ENCODE data around the gene UCHL5.
A peak's percentile ranks its signal among the peaks of the same experiment; 100 is the strongest.
"Not testable (repeated sequence)": the region's sequence is repeated elsewhere in the genome, so short reads cannot be mapped to it uniquely, and the experiment has no call there.

The UCHL5 gene

DNA sequence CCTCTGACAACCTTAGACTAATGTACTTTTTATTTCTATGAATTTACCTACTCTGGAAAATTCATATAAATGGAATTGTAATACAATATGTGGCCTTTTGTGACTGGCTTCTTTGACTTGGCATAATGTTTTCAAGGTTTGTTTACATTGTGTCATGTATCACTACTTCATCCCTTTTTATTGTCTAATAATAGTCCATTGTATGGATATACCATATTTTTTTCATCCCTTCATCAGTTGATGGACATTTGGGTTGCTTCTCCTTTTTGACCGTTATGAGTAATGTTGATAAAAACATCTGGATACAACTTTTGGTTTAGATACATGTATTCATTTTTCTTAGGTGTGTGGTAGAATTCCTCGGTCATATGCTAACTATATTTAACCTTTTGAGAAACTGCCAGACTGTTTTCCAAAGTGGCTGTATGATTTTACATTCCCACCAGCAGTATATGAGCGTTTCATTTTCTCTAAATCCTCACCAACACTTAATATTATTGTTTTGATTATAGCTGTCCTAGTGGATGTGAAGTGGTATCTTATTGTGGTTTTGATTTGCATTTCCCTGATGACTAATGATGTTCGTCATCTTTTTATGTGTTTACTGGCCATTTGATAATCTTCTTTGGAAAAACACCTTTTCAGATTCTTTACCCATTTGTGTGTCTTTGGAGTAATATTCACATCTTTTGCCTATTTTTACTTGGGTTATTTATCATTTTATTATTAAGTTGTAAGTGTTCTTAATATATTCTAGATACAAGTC lies 3.7 kb upstream of the UCHL5 start:
- DNase-seq: no peak

DNA sequence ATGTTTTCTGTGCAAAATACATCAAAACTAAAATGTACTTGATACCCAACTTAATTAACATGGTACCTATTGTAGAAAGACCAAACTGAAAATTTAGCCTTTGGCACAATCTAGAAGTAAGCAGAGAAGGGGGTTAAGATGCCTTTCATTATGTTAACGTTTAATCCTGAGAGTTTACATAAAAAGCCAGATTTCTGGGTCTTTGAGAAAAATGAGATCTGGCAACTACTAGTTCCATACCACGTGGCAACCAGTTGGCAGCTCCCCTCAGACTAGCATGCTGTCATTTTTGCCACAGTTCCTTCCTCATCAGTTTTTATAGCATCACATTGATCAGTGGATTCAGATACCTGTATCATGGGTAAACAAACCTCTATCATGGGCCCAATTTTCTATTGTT lies 1.8 kb upstream of the UCHL5 start:
- peak; percentile 12 for DNase-seq

DNA sequence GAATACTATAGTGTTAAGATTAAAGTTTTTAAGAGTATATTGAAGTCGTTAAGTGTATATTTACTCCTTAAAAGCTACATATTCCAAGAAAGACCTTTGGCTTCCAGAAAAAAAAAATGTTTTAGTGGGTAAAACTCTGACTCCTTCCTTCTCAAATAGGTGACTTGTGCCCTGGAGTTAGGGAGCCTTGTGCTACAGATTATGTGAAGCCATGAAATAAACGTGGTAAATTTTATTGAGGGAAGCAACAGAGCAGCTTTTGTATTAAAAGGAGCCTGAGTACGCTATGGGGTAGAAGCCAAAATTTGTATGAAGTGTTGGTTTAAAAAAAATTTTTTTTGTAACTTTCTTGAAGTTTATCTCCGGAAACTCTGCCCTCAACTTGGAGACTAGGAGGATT lies 1.2 kb upstream of the UCHL5 start:
- DNase-seq: no peak

DNA sequence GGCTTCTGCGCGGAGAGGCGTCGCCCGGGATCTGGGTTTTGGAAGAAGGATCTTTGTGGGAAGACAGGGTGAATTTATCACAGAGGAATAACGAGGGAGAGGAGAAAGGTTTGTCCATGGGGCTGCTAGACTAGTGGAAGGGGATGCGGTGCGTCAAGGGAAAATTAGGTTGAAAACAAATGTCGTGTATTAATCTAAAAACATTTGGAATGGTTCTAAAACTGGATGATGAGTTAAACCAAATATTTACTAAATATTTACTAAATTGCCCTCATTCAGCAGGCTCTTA lies 899 bp upstream of the UCHL5 start:
- DNase-seq: no peak

DNA sequence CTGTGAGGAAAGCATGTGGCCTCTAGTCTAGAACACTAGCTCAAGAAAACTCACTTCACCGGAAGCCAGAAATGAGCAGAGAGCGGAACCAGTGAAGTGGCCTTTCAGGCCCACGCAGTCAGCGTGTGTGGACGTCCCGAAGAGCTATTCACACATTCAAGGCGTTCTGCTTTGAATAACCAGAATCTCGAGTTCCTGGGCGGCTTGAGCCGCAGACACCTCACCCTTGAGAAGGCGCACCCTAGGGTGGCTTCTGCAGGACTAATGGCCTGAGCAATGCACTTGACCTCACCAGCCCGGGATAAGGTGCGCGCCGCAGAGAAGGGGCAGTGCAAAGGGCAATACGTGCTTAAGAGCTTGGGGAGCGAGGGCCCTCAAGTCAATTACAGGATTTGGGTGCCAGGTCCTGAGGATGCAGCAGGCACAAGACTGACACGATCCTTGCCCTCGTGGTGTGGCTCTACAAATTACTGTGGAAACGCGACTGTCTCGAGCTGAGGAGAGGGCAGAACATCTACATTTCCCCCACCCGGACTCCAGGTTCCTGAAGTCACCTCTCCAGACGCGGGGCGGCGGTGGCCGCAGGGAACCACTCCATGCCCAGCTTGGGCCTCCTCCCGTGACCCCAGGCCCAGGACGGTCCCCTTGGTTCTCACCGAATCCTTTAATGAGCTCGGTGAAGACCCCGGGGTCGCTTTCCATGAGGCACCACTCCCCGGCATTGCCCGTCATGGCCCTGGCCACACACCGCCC lies 455 bp downstream of the UCHL5 start:
- DNase-seq: peak; percentile 36

DNA sequence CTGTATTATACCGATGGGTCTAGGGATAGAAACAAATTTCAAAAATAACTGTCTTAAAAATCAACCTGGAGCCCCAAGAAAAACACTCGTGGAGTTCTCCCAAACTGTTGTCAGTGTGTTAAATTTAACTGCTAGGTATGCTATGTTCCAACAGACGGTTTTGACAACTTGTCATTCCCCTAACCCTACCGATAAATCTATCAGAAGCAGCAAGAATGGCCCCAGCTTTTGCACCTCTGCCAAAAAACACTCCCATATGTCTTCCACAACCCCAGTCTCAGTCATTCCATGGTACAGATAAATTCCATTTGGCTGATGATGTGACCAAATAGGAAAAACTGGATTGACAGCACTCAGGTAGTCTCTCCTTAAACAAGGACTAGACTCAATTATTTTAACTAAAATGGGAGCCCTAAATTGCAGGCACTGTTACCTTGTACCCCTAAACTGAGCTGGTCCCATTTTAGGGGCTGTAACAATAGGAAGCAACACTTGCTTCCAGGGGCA lies 4.9 kb downstream of the UCHL5 start:
- DNase-seq: no peak

DNA sequence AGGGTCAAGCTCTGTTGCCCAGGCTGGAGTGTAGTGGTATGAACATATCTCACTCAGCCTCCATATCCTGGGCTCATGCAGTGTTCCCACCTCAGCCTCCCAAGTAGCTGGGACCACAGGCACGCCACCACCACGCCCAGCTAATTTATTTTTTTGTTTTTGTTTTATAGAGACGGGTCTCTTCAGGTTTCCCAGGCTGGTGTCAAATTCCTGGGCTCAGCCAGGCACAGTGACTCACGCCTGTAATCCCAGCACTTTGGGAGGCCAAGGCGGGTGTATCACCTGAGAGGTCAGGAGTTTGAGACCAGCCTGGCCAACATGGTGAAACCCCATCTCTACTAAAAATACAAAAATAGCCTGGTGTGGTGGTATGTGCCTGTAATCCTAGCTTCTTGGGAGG lies 10.2 kb downstream of the UCHL5 start:
- not testable (repeated sequence) for DNase-seq

DNA sequence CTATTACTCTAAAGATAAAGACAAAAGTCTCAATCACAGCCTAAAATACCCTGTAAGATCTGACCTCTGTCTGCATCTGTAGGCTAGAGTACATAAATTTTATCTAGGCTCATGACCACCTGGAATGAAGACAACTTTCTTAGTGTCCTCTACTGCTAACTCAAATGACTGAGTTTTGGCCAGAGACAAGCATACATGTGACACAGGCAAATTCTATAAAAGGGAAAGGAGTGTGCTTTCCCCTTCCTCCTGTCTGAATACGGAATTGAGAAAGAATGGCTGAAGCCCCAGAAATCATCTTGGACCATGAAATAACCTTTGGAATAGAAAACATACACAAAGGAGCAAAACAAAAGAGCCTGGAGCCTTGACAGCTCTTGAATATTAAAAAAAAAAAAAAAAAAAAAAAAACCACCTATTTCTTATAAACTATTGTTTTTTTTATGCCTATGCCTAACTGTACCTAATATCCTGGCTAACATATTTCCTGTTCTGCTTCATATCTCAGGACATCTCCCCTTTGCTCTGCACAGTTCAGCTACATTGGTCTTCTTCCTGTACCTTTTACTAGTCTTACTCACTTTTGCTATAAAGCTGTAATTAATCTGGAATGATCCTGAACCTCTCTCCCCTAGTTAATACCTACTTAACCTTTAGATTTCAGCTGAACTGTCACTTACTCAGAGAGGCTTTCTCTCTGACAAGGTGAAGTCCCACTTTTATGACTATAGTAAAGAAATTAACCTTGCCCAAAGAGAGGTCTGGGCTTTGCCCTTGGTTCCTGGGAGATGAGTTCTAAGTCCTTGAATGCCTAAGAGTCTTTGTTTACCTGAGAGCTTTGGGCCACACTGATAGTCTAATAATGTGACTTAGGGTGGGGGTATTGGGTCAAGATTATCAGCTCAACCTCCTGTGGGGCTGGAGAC lies 16.1 kb downstream of the UCHL5 start:
- DNase-seq: no peak

DNA sequence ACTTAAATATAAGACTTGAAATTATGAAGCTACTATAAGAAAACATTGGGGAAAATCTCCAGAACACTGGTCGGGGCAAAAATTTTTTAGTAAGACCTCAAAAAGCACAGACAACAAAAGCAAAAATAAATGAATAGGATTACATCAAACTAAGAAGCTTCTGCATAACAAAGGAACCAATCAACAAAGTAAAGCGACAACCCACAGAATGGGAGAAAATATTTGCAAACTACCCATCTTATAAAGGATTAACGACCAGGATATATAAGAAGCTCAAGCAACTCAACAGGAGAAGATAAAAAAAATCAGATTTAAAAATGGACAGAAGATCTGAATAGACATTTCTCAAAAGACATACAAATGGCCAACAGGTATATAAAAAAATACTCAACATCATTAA lies 19.1 kb downstream of the UCHL5 start:
- no peak for DNase-seq

DNA sequence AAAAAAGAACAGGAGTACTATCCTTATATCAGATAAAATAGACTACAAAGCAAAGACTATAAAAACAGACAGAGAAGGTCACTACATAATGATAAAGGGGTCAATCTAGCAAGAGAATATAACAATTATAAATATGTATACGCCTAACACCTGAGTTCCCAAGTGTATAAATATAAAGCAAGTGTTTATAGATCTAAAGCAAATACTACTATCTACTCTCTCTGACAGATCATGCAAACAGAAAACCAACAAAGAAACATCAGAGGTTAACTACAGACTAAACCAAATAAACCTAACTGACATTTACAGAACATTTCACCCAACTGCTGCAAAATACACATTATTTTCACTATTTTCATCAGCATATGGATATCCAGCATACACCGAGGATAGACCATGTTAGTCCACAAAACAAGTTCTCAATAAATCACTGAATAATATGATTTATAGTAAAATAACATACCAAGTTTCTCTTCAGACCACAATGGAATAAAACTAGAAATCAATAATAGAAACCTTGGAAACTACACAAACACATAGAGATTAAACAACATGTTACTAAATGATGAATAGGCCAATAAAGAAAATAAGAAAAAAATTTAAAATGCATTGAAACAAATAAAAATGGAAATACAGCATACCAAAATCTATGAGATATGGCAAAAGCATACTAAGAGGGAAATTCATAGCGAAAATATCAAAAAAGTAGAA lies 22.7 kb downstream of the UCHL5 start:
- no peak for DNase-seq

DNA sequence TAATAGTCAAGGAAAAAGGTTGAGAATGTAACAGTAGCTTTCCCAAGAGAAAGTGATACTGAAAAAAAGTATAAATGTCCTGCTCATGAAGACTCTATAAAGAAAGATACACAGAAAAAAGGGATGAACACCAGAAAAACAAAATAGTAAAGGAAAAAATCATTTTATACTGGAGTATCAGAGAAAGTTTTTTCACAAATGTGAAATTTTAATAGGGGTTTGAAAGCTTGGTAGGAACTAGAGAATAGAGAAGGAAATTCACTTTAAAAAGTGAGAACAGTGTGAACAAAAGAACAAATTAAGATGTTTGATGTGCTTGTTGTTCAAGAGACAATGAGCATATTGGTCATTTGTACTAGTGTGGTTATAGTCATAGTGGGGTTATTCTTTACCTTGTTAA lies 25.6 kb downstream of the UCHL5 start:
- no peak for DNase-seq

DNA sequence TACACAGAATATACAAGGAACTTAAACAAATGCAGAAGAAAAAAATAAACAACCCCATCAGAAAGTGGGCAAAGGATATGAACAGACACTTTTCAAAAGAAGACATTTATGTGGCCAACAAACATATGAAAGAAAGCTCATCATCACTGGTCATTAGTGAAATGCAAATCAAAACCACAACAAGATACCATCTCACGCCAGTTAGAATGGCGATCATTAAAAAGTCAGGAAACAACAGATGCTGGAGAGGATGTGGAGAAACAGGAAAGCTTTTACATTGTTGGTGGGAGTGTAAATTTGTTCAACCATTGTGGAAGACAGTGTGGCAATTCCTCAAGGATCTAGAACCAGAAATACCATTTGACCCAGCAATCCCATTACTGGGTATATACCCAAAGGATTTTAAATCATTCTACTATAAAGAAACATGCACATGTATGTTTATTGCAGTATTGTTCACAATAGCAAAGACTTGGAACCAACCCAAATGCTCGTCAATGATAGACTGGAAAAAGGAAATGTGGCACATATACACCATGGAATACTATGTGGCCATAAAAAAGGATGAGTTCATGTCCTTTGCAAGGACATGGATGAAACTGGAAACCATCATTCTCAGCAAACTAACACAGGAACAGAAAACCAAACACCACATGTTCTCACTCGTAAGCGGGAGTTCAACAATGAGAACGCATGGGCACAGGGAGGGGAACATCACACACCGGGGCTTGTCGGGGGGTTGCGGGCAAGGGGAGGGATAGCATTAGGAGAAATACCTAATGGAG lies 26.3 kb downstream of the UCHL5 start:
- not testable (repeated sequence) for DNase-seq

DNA sequence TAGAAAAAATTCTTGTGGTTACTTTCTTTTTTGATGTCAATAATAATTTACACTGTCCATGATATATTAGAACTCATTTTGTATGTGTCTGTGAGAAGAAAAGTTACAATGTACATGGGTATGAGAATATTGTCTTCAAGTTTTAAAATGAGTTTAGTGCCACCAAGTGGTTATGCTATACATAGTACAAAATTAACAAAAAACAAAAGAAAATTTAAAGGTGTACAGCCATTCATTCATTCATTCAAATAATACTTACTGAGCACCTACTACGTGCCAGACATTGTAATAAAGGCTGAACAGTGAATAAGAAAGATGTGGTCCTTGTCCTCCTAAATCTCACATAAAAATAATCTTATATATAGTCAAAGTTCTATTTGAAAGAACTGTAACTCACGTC lies 27.7 kb downstream of the UCHL5 start:
- peak; percentile 20 for DNase-seq

DNA sequence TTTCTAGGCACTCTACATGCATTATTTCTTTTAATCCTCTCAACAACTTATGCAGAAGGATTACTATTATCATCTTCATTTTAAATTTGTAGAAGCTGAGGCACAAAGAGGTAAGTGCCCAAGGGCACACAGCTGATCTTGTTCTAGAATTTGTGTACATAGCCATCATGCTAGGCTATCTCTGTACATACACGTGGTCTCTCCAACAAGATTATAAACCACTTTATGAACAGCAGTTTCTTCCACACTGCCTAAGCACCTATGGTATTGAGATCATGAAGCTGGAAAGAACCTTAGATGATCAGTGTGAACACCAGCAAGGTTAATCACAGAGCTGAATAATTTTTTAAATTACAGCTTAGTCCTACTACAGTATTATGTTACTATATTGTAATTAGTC lies 28.9 kb downstream of the UCHL5 start:
- DNase-seq: no peak

DNA sequence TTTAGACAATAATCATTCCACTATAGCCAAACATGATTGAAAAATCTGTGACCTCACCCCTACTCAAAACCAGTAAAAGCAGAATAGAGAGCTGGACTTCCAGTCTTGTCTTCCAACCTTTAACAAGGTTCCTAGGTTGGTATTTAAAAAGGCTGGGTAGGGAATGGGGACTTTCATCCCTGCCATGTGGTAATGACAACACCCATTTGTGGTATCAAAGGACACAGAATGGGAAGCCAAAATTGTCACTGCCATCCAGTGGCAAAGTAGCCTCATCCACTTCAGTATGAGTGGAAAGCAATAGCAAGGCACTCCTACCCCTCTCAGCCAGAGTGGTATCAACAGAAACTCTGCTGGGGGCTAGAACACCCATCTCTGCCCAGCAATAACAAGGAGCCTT lies 33.9 kb downstream of the UCHL5 start:
- no peak for DNase-seq

DNA sequence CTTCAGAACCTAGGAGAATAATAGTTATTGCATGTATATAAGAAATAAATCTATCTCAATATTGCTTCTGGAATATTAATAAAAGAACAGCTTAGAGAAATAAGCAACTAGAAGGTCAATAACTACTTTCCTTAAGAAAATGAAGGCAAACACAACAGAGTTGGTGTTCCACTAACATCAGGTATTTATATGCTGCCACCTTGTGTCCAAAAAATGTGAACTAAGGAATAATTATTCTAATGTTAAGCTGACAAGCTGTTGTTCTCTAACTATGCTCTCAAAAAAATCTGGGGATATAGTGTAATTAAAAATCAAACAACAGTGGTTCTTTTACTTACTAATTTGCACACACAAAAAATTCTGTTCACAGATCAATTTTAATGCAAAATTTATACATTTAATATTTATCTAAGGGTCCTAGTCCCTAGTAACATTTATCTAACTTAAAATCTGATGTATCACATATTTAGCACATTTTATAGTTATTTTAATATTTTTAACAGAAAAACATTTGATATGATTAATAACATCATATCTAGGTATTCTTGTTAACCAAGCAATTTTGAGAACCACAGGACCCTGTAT lies 39.6 kb downstream of the UCHL5 start:
- peak; percentile 58 for DNase-seq

DNA sequence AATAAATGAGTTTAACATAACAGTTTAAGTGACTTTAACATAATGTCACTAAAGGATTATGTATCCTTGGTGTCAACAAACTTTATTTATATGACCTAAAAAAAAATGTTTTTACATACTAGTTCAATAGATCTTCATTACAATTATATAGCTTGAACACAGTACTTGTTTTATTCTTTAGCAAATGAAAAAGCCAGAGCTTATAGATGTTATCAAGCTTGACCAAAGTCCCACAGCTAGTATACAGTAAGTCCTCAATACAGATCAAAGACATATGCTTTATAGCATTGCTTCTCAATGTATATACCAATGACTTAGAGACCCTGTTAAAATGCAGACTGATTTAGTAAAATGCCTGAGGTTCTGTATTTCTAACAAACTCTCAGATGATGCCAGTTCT lies 42.4 kb downstream of the UCHL5 start:
- DNase-seq: no peak

DNA sequence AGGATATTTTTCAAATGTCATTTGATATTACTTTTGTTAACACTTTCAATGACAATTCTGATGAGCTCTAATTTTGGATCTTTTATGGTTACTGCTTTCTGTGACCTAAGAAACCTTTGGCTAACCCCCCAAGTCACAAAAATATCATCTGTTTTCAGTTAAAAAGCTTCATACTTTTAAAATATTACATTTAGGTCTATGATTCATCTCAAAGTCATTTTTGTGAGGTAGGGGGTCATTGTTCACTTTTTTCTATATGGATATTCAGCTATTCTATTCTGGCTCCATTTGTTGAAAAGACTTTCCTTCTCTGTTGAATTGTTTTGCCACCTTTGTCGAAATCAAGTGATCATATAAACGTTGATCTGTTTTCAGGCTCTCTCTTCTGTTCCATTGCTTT lies 44.8 kb downstream of the UCHL5 start:
- peak; percentile 72 for DNase-seq

DNA sequence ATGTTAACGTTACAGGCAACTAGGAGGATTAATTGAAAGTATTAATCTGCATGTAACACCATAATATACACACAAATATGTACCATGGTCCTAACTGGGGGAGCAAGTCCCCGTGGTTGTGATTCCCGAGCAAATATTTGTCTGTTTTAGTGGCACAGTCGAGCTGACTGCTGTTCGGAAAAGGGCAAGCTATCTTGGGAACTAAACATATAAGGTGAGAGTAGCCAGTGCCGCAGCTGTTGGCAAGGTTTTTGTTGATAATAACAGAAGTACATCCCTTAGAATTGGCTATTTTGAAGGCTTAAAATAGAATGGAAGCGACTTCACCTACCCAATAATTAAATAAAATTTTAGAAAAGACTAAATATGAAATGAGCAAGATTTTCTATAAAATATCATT lies 45.5 kb downstream of the UCHL5 start:
- DNase-seq: no peak

DNA sequence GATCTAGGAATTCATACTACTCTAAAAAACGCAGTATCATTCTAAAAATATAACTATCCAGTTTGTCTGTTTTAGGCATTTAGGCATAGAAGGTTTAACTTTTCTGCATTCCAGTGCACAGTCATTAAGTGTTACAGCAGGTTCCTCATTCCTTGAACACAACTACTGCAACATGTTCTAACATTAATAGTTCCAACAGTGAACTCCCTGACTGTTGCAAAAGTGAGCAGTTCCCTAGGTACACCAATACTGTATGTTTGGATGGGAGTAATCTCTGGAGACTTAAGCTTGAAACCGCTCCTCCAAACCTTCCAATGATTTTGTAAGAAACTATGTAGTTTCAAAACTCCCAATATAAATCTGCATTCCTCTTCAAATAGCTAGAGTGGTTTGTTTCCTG lies 46.2 kb downstream of the UCHL5 start:
- peak; percentile 94 for DNase-seq

DNA sequence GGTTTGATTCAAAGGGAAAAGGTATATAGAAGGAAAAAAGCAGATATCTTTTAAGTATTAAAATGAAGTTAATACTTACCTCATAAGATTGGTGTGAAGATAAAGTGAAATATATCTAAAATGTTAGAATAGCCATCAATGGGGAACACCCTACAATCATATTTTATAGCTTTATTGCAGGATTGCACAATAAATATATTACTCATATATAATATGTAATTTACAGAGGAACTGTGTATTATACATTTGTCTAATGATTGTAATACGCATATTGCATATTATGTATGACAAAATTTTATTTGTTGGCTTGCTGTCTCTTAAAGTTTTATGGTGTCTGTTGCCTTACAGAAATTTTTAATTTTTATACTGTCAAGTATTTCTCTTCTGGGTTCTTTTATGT lies 47.8 kb downstream of the UCHL5 start:
- no peak for DNase-seq

DNA sequence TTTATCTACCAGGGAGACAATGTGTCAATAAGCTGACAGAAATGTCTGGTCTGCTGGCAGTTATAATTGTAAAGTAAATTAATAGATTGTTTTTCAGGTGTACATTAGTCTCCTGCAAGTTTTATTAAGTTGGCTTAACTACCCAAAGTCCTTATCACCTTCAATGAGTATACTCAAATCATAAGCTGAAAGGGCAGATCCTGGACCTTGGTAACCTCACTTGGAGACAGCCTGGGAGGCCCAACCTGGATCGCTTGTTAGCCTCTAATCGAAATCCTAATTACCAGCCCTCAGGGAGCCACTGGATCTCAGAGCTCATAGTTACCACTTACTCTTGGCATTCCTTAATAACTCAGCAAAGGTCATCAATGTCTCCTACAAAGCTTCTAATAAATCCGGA lies 49.7 kb downstream of the UCHL5 start:
- DNase-seq: no peak
